ENCODE results near the gene PFKFB4.

The PFKFB4 gene

DNA sequence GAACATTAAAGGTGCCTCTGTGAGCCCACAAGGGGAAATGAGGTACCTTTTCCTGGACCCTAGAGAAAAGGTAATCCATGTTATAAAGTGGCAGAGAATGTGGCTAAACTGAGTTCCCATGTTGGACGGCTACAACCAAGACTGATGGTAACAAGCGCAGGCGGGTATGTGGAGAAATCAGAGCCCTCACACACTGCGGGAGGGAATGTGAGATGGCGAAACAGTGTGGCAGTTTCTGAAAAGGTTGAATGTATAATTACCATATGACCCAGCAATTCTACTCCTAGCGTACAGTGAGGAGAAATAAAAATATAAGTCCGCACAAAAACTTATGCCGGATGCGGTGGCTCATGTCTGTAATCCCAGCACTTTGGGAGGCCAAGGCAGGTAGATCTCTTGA is 28.6 kb downstream of the PFKFB4 start:
- DNase-seq = no peak

- DNase-seq = no peak
These were observed 31.6 kb downstream of the PFKFB4 start for GRCh38 chr3:48524970-48525369.

- DNase-seq = no peak
These were observed 35.0 kb downstream of the PFKFB4 start for GRCh38 chr3:48521635-48522034.

DNA sequence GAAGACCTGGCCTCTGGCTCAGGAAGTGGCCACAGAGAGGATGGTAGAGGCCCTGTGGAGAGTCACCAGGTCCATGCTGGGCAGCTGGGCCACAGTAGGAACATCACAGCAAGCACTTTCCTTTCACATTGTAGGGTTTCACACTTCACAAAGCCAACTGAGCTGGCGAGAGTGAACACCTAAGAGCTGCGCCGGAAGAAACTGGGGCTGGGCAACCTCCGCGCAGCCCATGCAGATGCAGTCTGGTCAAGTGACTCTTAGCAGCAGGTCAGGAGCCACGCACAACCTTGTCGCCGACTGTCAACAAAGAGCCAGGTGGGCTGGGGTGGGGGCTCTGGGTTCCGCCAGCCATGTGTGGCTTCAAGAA is 37.3 kb downstream of the PFKFB4 start:
- DNase-seq = no peak

- no peak for DNase-seq
These were observed 37.8 kb downstream of the PFKFB4 start for GRCh38 chr3:48518638-48519276.

GRCh38 chr3:48518069-48518468 is 38.5 kb downstream of the PFKFB4 start:
- DNase-seq = no peak

DNA sequence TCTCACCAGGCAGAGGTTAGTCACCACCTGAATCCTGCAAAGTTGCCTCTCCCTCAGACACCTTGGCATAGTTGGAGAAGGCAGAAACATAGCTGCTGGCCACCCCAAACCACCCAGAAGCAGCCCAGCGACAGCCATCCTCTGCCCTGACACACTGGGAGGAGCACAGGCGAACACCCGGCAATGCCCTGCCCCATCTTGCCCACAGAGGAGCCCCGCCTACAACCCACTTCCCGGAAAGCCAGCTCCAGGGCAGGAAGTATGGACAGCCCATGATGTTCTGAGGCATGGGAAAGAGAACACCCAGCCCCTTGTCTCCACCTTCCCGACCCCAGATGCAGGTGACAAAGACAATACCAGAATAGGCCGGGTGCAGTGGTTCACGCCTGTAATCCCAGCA is 40.0 kb downstream of the PFKFB4 start:
- DNase-seq = peak in 1 of 2 experiments; percentile 23

DNA sequence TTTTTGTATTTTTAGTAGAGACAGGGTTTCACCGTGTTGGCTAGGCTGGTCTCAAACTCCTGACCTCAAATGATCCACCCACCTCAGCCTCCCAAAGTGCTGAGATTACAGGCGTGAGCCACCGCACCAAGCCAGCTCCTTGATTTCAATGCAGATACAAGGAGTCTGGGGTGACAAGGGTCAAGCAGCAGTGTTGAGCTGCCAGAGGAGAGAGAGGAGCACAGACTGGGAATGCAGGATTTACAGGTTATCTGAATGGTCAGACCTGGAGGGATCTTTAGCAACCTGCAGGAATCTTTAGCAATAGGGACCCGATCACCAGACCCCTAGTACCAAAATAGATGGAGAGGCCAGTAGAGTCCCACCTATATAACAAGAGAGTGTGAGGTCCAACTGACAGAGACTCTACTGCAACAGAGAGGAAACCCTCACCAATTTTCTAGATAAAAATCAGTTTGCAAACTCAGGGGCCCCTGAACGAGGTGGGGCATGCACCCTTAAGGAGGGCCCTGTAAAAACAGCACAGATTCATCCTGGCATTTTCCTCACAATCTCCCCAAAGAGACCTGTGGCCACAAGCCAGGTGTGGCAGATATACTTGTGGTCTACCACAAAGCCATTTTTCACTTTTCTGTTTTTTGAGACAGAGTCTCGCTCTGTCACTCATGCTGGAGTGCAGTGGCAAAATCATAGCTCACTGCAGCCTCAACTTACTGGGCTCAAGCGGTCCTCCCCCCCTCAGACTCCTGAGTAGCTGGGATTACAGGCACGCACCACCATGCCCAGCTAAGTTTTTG is 42.0 kb downstream of the PFKFB4 start:
- DNase-seq = no peak

- DNase-seq = no peak
These were observed 45.1 kb downstream of the PFKFB4 start for GRCh38 chr3:48511551-48511950.

- DNase-seq = peak; percentile 52 to 77
These were observed 49.1 kb downstream of the PFKFB4 start for GRCh38 chr3:48507256-48508061.

DNA sequence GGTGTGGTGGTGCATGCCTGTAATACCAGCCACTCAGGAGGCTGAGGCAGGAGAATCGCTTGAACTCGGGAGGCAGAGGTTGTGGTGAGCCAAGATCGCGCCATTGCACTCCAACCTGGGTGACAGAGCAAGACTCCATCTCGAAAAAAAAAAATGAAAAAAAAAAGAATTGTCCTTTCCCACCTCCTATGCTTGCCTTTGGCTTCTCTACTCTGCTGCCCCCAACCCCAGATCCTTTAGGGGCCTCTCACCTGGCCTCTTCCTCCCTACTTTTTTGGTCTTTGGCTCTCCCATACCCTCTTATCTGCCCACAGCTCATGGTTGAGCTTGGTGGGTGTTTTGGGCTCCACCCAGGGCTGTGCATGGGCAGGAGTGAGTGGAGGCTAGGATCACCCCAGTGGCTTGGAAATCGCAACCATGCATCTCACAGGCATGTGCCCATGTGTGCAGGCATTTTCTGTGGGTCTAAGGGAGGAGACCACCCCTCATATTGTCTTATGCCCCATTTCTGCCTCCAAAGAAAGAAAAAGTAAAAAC is 50.6 kb downstream of the PFKFB4 start:
- no peak for DNase-seq

GRCh38 chr3:48505146-48505545 is 51.5 kb downstream of the PFKFB4 start:
- no peak for DNase-seq

DNA sequence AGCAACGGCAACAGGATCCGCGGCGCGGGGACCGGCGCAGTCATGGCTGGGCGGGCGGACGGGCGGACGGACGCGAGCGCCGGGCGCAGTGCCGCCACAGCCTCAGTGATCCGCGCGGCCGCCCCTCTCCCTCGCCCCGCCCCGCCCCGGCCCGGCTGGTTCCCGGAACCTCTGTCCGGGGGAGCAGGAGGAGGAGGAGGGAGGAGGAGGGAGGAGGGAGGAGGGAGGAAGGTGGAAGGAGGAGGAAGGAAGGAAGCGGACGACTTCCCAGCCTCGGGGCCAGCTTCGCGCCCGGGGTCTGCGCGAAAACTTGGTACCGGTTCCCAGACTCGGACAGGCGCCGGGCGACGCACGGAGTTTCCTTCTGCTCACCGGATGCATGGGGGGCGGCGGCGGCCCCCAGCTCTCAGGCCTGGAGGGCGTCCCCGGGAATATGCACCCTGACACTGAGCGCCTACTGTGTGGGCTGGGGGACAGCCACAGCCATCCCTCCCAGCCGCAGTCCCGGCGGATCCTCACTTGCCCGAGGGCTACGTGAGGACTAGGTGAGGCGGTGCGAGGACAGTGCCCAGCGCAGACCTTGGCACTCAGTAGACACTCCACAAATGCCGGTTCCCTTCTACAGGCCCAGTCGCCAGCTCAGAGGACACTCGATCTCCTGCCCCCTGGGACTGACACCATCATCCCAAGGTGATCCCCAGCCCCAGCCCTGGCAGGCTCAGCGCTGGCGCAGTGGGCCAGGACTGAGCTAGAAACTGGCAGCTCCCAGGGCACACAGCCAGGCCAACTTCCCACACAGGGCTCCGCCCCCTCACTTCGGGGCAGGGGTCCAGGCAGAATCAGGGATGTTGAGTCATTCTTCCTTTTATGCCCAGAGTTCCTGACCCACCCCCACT is 52.3 kb downstream of the PFKFB4 start, which contains the start of gene SHISA5:
Gene SHISA5, minus strand, starts transcription at position 124 of the 896 bp plus-strand sequence. Its CDS starts 80 bp downstream, at position 44.
- peak; percentile 41 to 59 for DNase-seq

DNA sequence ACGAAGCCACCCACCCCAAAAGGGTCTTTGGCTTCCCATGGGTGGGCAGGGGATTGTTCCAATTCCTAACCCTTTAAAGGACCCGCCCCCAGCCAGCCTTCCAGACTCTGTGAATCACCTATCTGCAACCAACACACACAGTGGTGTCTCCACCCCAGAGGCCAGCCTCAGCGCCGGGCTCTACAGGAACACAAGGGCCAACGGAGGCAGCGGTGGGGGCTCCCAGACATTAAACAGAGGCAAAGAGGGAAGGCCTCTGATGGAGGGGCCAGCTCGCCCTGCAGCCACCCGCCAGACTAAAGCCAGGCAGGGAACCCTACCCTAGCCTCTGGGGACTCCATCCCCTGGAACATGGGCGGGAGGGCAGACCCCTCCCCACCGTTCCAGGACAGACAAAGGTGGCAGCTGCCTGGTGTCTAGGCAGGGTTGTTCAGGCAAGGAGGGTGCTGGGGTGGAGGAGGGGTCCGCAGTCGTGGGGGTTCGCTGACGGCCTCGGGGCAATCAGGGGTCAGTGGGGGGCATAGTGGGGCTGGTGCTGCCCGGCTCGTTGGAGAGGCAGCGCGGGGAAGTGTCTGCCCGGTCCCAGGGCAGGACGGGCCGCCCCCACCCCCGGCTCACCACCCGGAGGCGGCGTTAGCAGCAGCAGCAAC is 53.1 kb downstream of the PFKFB4 start:
- no peak for DNase-seq

- DNase-seq = no peak
These were observed 53.9 kb downstream of the PFKFB4 start for GRCh38 chr3:48502728-48503168.

DNA sequence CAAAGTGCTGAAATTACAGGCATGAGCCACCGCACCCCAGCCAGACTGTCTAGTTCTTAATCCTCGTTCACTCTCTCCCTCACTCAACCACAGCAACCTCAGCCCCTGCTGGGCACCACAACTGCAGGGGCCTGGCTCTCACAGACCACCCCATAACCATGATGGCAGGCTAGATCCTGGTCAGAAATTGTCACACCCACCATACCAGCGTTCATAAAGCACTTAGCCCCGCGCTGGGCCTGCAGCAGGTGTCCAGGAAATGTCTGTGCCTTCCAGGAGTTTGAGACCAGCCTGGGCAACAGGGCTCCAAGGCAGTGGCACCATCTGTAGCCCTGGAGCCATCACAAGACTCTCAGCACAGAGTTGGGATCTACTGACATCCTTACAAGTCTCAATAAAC is 54.5 kb downstream of the PFKFB4 start:
- no peak for DNase-seq

- DNase-seq = no peak
These were observed 55.4 kb downstream of the PFKFB4 start for GRCh38 chr3:48501196-48501595.

DNA sequence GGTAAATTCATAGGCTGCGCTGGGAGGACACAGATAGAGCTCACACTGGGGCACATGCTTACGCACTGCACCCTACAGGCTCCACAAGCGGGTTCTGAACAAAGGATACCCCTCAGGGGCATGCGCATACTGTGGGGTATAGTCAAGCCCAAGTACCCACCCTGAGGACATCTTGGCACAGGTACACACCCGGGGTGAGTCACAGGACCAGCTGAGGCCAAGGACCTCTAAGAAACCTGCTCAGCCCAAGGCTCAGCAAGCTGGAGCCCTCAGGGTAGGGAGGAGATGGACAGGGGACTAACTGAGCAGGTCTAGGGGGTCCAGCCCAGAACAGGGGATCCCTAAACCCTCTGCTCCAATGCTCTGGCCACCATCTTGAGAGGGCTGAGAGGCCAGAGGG is 55.9 kb downstream of the PFKFB4 start:
- DNase-seq = no peak

DNA sequence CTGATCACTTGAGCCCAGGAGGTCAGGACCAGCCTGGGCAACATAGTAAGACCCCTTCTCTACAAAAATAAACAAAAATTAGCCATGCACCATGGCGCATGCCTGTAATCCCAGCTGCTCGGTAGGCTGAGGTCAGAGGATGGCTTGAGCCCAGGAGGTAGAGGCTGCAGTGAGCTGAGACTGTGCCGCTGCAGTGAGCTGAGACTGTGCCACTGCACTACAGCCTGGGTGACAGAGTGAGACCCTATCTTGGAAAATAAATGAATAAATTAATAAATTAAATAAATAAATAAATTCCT is 63.5 kb downstream of the PFKFB4 start:
- DNase-seq = no peak

GRCh38 chr3:48492461-48493202 is 64.0 kb downstream of the PFKFB4 start:
- no peak for DNase-seq

DNA sequence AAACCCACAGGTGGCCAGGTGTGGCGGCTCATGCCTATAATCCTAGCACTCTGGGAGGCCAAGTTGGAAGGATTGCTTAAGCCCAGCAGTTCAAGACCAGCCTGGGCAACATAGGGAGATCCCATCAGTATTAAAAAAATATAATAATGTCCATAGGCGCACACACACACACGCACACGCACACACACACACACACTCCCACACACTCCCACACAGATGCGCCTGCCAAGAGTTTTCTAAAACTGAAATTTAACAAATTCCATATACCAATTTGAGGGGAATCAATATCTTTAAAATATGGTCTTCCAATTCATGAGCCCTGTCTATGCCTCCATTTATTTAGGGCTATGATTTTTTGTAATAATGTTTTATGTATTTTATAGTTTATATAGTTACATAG is 69.7 kb downstream of the PFKFB4 start:
- DNase-seq = no peak

Data from stimulated activated CD4-positive, alpha-beta T cell treated with anti-CD3 and anti-CD28 coated beads, Interleukin-4, amount 100 ng/mL, for 4 hours (primary cell).